ENCODE measurements around the gene IFIH1.

The IFIH1 gene

DNA sequence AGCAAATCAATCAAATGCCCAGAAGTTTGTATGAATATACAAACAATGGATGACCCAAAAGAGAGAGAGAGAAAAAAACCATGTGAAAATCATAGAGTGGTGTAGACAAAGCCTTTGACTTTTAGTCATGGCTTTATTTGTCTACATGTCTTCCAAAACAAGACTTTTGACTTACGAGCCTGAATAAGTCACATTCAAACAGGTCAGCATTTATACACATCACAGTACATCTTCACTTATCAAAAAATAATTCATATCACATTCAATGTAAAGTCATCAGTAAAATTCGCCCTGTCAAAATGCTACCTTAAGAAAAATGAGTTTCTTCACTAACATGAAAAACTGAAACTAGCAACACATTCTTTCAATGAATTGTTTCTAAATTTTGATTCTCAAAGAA lies 1.9 kb downstream of the IFIH1 start:
- intact Hi-C loops (cut with DNase I), result no loop called here
- DNase-seq, result no peak

DNA sequence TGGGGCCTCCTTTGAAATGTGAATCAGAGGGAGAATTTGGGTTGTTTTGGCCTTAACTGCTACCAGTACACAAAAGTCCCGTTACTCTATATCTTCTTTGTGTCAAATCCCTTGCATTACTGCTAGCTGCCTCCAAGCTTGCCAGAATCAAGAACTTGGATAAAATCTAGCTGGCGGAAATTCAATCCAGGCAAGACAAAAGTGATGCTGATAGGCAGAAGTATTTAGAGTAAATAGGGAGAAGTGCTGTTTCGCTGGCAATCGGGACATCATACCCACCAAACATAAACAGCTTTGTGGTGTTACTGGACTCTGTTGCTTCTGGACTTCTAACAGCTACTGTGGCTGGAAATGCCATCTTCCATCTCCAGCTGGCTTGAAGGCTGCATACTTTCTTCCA lies 2.5 kb downstream of the IFIH1 start:
- intact Hi-C loops (cut with DNase I), result no loop called here
- DNase-seq, result no peak

DNA sequence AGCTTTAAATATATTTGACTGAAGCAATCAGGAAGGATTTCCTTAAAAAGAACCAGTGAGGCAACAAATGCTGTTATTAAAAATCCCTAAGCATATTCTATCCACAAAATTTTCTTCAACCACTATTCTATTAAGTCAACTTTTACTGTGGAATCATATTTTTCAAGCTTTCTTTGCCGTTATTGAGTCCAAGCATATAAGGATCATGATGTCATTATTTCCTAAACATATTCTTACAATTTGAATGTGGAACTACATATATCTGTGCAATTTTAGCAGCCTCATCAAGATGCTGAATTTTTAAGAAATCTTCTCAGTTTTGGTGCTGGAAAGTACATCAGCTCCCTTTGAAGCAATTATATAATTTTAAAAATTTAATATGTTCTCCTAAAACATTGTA lies 5.6 kb downstream of the IFIH1 start:
- no peak for DNase-seq
- intact Hi-C loops (cut with DNase I), result no loop called here

- no peak for DNase-seq
- intact Hi-C loops (cut with DNase I), result no loop called here
Measured at GRCh38 chr2:162308747-162309503, 9.6 kb downstream of the IFIH1 start.

DNA sequence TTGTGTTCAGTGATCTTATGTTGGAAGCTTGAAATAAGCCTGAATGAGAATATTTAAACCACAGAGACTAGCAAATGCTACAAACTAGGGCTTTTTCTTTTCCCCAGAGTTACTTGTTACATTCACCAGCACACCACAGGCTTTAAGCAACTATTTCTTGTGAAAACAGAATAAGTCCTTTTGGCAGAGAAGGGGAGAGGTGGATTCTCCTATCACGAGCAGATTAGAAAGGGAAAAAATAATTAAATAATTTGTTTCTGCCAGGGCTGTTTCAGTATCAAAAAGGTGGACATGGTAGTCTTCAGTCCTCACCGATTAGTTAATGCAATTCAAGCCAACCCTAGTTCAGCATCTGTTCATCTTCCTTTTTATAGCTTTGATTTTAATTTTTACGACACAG lies 12.6 kb downstream of the IFIH1 start:
- DNase-seq, result no peak
- intact Hi-C loops (cut with DNase I), result no loop called here

- no peak for DNase-seq
- intact Hi-C loops (cut with DNase I), result no loop called here
Measured at GRCh38 chr2:162301877-162302276, 16.6 kb downstream of the IFIH1 start.

DNA sequence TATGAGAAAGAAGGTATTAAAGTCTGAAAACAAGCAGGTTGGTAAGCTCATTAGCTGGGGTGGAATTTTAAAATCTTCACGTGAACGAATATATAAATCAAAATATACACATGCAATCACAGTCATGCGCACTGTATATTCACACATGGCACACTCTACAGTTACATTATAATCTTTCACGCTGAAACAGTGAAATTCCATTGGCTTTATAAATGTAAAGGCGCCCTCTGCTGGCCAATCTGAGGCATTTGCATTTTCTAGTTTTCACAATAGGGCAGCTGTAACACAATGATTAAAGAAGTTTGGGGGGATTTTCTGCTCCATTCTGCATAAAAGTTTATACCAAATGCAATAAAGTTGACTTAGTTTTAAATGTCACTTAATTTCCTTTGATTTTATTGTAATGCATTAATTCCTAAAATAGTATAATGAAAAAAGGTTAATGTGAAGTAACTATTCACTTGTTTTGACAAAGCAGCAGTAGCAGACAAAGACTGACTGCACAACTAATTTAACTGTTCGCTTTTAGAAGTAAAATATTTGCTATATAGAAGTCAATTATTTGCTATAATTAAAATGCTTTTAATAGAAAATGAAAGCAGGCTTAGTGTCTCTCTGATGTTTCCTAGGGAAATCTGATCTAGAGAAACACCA lies 17.2 kb downstream of the IFIH1 start:
- peak in 41 of 42 donors; percentile 11 to 86 (median 58) for DNase-seq

GRCh38 chr2:162300266-162300665 lies 18.2 kb downstream of the IFIH1 start:
- intact Hi-C loops (cut with DNase I), result no loop called here

More for the DNA sequence above, 17.2 kb downstream of the IFIH1 start:
- intact Hi-C loops (cut with DNase I), result no loop called here

DNA sequence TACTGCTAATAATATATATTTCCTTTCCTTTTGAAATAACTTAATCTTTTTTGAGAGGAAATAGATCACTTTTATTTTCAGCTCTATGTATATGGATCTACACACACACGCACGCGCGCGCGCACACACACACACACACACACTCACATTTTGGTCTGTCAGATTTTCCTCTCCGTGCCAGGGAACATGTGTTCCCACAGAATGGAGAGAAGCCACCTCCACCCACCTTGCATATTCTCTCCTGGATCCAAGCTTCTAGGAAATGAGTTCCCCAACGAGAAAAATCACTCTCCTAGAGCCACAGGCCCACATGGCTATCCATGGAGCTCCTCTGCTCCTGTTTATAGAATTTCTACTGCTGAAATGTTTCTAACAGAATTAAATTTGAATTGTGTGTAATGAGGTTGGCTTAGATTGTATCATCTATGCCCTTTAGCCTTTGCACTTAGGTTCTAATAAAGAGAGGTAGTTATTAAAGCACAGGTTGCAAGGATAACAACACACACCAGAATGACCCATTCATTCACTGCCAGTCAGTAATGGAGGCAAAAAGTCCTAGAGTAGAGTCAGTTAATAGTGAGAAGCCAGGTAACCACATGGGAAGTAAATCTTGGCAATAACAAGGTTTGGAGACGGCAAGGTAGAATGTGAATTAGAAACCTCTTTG lies 19.7 kb downstream of the IFIH1 start:
- intact Hi-C loops (cut with DNase I), result loop anchor here (5.0 kb wide), 1 partner anchor 77 kb away; no protein-coding TSS in a partner anchor
- no peak for DNase-seq

More at GRCh38 chr2:162300266-162300665, 18.2 kb downstream of the IFIH1 start:
- DNase-seq, result no peak

GRCh38 chr2:162297925-162298552 lies 20.4 kb downstream of the IFIH1 start:
- DNase-seq, result peak in 30 of 42 donors; percentile 14 to 92 (median 74)
- intact Hi-C loops (cut with DNase I), result loop anchor here (5.0 kb wide), 1 partner anchor 76 kb away; no protein-coding TSS in a partner anchor

- DNase-seq, result no peak
- intact Hi-C loops (cut with DNase I), result loop anchor here (5.0 kb wide), 1 partner anchor 73 kb away; no protein-coding TSS in a partner anchor
Measured at GRCh38 chr2:162295009-162295408, 23.5 kb downstream of the IFIH1 start.

DNA sequence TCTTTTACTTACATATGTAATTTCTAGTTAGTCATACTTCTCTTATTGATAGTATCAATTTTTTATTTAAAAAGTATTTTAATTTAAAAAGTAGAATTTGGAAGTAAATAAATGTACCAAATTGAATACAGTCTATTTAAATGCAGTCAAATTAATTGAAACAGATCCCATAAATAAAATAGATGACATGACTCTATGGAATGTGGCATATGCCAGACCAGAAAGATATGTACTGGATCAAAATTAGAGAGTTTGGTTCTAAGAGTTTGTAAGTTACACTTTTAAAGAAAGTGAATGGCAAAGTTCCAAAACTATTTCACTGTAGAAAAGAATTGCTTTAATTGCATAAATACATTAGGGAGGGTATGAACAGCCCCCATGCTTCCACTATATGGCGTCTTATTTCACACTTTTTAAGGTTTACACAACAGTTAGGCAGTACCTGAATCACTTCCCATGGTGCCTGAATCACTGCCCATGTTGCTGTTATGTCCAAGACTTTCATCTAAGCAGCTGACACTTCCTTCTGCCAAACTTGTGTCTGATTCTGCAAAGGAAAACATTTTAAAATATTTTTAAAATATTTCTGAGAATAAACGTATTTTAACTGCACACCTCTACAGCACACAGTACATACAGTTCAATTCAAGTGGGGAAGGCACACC lies 25.2 kb downstream of the IFIH1 start:
- DNase-seq, result no peak
- intact Hi-C loops (cut with DNase I), result no loop called here

DNA sequence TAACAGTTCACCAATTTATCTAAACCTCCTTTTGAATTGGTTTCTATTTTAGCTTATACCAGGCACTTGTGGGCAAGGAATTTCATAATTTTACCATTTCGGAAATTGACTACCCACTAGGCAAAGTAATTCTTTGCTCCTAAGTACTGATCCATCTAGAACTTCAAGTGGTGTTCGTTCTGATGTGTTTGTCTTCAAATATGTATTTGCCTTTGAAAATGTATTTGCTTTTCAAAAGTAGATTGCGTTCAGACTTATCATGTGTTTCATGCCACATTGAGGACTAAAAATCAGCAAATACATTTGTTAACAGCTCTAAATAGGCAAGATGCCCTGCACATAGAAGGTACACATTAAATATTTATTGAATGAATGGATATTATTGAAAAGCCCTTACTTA lies 26.7 kb downstream of the IFIH1 start:
- DNase-seq, result no peak
- intact Hi-C loops (cut with DNase I), result no loop called here

- intact Hi-C loops (cut with DNase I), result no loop called here
Measured at GRCh38 chr2:162282765-162283425, 35.6 kb downstream of the IFIH1 start.

DNA sequence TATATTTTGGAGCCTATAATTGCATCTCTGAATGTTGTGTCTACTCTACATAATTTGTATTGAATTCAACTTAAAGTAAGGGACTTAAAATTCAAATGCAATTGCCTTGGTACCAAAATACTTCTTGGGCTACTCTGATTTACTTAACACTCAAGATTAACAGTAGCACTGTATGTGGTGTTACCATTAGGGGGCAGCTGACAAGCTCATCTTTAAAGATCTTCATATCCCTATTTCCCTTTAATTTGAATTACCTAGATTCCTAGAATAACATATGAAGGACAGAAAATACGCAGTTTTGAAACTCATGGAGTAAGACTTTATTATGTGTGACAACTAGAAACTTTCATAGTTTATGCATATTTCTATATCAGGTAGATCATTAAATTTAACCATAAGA lies 37.8 kb downstream of the IFIH1 start:
- no peak for DNase-seq
- intact Hi-C loops (cut with DNase I), result no loop called here

More at GRCh38 chr2:162282765-162283425, 35.6 kb downstream of the IFIH1 start:
- DNase-seq, result no peak

DNA sequence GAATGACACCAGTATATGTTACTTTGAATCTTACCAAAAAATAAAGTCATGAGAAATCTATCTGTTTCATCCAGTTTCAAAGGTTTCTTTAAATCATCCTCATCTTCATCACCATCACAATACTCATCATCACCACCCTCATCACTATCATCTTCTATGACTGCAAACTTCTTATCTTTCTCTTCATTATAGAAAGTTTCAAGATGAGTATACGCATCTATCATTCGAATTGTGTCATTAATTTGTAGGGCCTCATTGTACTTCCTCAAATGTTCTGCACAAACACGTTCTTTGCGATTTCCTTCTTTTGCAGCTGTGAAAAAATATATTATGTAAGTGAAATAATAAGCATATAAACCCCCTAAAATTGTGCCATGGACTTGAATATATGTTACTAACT lies 41.1 kb downstream of the IFIH1 start:
- intact Hi-C loops (cut with DNase I), result no loop called here
- DNase-seq, result no peak

- intact Hi-C loops (cut with DNase I), result no loop called here
- DNase-seq, result no peak
Measured at GRCh38 chr2:162267996-162268395, 50.5 kb downstream of the IFIH1 start.

DNA sequence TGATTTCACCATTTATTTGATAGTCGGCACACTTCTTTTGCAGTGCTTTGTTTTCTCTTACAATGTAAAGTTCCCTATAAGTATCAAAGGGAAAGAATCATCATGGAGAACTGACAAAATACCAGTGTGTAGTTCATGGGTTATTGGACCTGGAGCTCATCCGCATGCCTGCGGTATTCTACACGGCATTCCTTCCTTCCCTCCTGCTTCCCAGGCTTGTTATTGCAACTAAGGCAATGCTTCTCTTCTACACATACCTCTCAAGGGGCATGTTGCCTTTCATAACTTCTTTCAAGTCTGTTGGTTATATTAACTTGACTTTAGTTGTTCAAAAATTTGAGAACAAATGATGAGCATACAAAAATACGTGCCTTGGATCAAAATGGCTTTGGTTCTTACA lies 51.0 kb downstream of the IFIH1 start:
- intact Hi-C loops (cut with DNase I), result no loop called here
- DNase-seq, result no peak

DNA sequence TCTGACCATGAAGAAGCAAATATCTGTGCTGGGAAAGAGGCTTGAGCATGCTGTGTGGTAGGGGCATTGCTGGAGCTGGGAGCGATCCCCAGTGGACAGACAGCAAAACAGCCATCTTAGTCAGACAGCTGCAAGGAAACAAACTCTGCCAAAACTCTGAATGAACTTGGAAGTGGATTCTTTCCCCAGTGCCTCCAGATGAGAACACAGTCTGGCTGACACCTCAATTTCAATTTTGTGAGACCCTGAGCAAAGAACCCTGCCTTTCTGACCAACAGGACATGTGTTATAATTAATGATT lies 52.1 kb downstream of the IFIH1 start:
- intact Hi-C loops (cut with DNase I), result no loop called here
- no peak for DNase-seq

Data from head of caudate nucleus (tissue), 42 donors.